H1 (cell line): ENCODE measurements around the gene ZIC5. TPM values are rescaled to one million over a fixed set of nuclear protein-coding genes. Genes with fewer than 3 reads are reported as not detected.

ENCODE experiments used
- ASH2L ChIP-seq: fragments of 200-600, 300-600 bp; sonication (generic); IDR thresholded peaks from one replicate; pipeline ENCODE4 v1.7.1; 2017; ENCODE audit warnings: low read length
- CREB1 ChIP-seq: IDR thresholded peaks from 2 replicates; pipeline ENCODE4 v1.6.1; 2012; ENCODE audit warnings: inconsistent platforms
- GABPA ChIP-seq: IDR thresholded peaks from 2 replicates; pipeline ENCODE4 v1.6.1; 2011; ENCODE audit warnings: mild to moderate bottlenecking, low read length, moderate library complexity, borderline replicate concordance; ENCODE audit not compliant: insufficient read depth
- HDAC6 ChIP-seq: IDR thresholded peaks from one replicate; pipeline ENCODE4 v1.7.1; 2012; ENCODE audit warnings: low read depth, mild to moderate bottlenecking, inconsistent platforms, low read length, moderate library complexity
- JUND ChIP-seq: IDR thresholded peaks from 2 replicates; pipeline ENCODE4 v1.6.1; 2011; ENCODE audit warnings: mild to moderate bottlenecking, improper control_type of control experiment, low read length
- NANOG ChIP-seq: IDR thresholded peaks from 2 replicates; pipeline ENCODE4 v1.6.1; 2011; ENCODE audit warnings: low read length, low read depth, mild to moderate bottlenecking, inconsistent platforms; ENCODE audit not compliant: insufficient read depth, poor library complexity, severe bottlenecking
- NRF1 ChIP-seq: IDR thresholded peaks from 2 replicates; pipeline ENCODE4 v1.6.1; 2011; ENCODE audit warnings: mild to moderate bottlenecking, low read depth, low read length, improper control_type of control experiment
- SUZ12 ChIP-seq: fragments of 200-600 bp; sonication (generic); IDR thresholded peaks from 2 replicates; pipeline ENCODE4 v1.6.1; 2012; ENCODE audit warnings: mild to moderate bottlenecking, inconsistent platforms, low read length, moderate library complexity, mixed read lengths
- YY1 ChIP-seq: IDR thresholded peaks from 2 replicates; pipeline ENCODE4 v1.6.1; 2011; ENCODE audit warnings: low read depth, mild to moderate bottlenecking, low read length
- polyA plus RNA-seq, 7 experiments: library from polyadenylated mRNA; depleted of rRNA in 3 of 7; stranded (reverse) in 5 of 7; unstranded in 2 of 7; fragments of >200 nt in 5 of 7; fragments of 200-250 nt in 2 of 7; gene quantifications; 1 replicate in 5 of 7; 2 replicates in 1 of 7; 4 replicates in 1 of 7; pipeline versions ENCODE4 v1.2.1 to v1.2.3, GENCODE V29; 2011 to 2013; ENCODE audit warnings: missing spikeins in 2 of 7, mixed read lengths in 2 of 7
- total RNA-seq: library from RNA; stranded (reverse); fragmentation: NEBNext Ultra II Directional; extraction: Animal tissue kit (Norgen Biotek cat#: 25700); gene quantifications from 2 replicates; pipeline ENCODE4 v1.2.1, GENCODE V29; 2021
- TF ChIP-seq, protein P1 (sequence below): fragments of 300-600 bp; sonication (generic); IDR thresholded peaks from 2 replicates; pipeline ENCODE4 v1.7.1; 2012; ENCODE audit warnings: low read length, moderate library complexity, mild to moderate bottlenecking, inconsistent platforms; ENCODE audit not compliant: insufficient replicate concordance

The ZIC5 gene
- total and polyA plus RNA-seq, 2 of the 8 experiments (the other 6 are each of a cell fraction or from before 2014, with no cell fraction given), result 14.2 to 52.7 TPM

DNA sequence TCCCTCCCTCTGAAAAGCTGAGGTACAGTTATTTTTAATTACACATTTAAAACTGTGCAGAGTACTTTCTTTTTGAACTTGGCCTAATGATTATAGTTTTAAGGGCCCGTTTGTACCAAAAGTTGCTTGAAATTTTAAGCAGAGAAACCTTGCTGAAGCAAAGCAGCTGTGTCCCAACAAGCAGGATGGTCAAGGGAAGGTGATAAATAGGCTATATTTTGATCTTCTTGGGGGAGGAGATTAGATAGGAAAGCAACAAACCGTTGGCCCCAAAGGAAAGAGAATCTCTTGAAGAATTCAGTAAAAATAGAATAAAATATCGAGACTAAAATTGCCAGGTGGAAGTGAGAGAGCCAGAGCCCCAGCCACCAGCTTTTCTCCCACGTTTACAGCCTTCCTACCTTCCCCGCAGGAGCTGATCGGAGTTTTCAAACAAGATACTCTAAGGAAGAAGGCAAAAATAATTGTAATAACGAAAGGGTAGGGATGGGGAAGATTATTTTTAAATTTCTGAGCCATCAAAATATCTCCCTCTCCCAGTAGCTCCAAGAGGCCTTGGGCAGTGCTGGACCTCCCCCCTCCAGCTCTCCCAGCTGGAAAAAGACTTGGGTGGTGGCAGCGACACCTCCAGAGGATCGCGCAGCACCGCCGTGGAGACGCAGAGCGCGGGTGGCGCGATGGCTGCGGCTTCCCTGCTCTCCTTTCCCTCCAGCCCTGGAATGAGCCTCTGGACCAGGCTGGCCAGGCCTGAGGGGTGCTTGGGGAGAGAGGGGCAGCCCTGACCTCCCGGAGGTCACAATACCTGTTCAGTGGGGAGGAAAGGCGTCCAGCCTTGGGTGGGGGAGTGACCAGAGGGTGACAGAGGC, 15.8 kb upstream of the ZIC5 start (continued):
- TF ChIP-seq, protein P1, sequence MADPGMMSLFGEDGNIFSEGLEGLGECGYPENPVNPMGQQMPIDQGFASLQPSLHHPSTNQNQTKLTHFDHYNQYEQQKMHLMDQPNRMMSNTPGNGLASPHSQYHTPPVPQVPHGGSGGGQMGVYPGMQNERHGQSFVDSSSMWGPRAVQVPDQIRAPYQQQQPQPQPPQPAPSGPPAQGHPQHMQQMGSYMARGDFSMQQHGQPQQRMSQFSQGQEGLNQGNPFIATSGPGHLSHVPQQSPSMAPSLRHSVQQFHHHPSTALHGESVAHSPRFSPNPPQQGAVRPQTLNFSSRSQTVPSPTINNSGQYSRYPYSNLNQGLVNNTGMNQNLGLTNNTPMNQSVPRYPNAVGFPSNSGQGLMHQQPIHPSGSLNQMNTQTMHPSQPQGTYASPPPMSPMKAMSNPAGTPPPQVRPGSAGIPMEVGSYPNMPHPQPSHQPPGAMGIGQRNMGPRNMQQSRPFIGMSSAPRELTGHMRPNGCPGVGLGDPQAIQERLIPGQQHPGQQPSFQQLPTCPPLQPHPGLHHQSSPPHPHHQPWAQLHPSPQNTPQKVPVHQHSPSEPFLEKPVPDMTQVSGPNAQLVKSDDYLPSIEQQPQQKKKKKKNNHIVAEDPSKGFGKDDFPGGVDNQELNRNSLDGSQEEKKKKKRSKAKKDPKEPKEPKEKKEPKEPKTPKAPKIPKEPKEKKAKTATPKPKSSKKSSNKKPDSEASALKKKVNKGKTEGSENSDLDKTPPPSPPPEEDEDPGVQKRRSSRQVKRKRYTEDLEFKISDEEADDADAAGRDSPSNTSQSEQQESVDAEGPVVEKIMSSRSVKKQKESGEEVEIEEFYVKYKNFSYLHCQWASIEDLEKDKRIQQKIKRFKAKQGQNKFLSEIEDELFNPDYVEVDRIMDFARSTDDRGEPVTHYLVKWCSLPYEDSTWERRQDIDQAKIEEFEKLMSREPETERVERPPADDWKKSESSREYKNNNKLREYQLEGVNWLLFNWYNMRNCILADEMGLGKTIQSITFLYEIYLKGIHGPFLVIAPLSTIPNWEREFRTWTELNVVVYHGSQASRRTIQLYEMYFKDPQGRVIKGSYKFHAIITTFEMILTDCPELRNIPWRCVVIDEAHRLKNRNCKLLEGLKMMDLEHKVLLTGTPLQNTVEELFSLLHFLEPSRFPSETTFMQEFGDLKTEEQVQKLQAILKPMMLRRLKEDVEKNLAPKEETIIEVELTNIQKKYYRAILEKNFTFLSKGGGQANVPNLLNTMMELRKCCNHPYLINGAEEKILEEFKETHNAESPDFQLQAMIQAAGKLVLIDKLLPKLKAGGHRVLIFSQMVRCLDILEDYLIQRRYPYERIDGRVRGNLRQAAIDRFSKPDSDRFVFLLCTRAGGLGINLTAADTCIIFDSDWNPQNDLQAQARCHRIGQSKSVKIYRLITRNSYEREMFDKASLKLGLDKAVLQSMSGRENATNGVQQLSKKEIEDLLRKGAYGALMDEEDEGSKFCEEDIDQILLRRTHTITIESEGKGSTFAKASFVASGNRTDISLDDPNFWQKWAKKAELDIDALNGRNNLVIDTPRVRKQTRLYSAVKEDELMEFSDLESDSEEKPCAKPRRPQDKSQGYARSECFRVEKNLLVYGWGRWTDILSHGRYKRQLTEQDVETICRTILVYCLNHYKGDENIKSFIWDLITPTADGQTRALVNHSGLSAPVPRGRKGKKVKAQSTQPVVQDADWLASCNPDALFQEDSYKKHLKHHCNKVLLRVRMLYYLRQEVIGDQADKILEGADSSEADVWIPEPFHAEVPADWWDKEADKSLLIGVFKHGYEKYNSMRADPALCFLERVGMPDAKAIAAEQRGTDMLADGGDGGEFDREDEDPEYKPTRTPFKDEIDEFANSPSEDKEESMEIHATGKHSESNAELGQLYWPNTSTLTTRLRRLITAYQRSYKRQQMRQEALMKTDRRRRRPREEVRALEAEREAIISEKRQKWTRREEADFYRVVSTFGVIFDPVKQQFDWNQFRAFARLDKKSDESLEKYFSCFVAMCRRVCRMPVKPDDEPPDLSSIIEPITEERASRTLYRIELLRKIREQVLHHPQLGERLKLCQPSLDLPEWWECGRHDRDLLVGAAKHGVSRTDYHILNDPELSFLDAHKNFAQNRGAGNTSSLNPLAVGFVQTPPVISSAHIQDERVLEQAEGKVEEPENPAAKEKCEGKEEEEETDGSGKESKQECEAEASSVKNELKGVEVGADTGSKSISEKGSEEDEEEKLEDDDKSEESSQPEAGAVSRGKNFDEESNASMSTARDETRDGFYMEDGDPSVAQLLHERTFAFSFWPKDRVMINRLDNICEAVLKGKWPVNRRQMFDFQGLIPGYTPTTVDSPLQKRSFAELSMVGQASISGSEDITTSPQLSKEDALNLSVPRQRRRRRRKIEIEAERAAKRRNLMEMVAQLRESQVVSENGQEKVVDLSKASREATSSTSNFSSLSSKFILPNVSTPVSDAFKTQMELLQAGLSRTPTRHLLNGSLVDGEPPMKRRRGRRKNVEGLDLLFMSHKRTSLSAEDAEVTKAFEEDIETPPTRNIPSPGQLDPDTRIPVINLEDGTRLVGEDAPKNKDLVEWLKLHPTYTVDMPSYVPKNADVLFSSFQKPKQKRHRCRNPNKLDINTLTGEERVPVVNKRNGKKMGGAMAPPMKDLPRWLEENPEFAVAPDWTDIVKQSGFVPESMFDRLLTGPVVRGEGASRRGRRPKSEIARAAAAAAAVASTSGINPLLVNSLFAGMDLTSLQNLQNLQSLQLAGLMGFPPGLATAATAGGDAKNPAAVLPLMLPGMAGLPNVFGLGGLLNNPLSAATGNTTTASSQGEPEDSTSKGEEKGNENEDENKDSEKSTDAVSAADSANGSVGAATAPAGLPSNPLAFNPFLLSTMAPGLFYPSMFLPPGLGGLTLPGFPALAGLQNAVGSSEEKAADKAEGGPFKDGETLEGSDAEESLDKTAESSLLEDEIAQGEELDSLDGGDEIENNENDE, result peak; percentile 36
- no peak for TF ChIP-seq NRF1
- peak; percentile 50; the same call in 1 of the 2 replicates for TF ChIP-seq CREB1
- no peak for TF ChIP-seq SUZ12
- TF ChIP-seq JUND, result no peak
- no peak for TF ChIP-seq NANOG
- TF ChIP-seq YY1, result no peak
- TF ChIP-seq HDAC6, result no peak
- no peak for TF ChIP-seq GABPA
- no peak for TF ChIP-seq ASH2L
